NCI-H748 (cell line): ENCODE data around the gene WNT7B.

Source experiments
- DNase-seq: peaks from one replicate; lab custom pipeline; 2025; ENCODE audit not compliant: unreplicated experiment; lab: John Stamatoyannopoulos, UW

The WNT7B gene

GRCh38 chr22:45879552-45879949 is 97.4 kb downstream of the WNT7B start:
- no peak for DNase-seq

- DNase-seq = peak; percentile 75
Measured at GRCh38 chr22:45878901-45879551, 97.9 kb downstream of the WNT7B start.

- DNase-seq = peak; percentile 88
Measured at GRCh38 chr22:45878051-45878781, 98.7 kb downstream of the WNT7B start.

- no peak for DNase-seq
Measured at GRCh38 chr22:45877651-45878050, 99.3 kb downstream of the WNT7B start.

- no peak for DNase-seq
Measured at GRCh38 chr22:45877036-45877380, 100.0 kb downstream of the WNT7B start.

- no peak for DNase-seq
Measured at GRCh38 chr22:45876136-45877035, 100.6 kb downstream of the WNT7B start.

GRCh38 chr22:45872659-45873263 is 104.2 kb downstream of the WNT7B start:
- DNase-seq = no peak

- no peak for DNase-seq
Measured at GRCh38 chr22:45871721-45872120, 105.2 kb downstream of the WNT7B start.
